ENCODE results near the gene ECHS1. TPM values are rescaled to one million over a fixed set of nuclear protein-coding genes. Genes with fewer than 3 reads are reported as not detected.
A peak's percentile ranks its signal among the peaks of the same experiment; 100 is the strongest.

Gene ECHS1
- total RNA-seq, 3 donors from 2014 or later: 97.7 to 180 (median 151) TPM

DNA sequence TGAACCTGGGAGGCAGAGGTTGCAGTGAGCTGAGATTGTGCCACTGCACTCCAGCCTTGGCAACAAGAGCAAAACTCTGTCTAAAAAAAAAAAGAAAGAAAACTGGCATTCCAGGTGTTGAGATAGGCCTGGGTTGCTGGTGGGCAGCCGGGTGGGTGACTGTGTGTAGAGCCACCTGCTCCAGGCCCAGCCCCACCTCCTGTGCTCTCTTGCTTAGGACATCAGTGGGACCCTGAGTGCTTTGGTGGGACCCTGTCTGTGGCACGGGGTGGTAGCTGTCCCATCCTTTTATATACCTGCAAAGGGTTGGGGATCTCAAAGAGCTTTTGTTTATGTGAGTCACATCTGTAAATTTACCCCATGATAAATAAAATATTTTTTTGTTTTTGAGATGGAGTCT is 12.1 kb upstream of the ECHS1 start:
- ATAC-seq: no peak
- intact Hi-C loops (cut with DNase I, micrococcal nuclease): no loop called here

DNA sequence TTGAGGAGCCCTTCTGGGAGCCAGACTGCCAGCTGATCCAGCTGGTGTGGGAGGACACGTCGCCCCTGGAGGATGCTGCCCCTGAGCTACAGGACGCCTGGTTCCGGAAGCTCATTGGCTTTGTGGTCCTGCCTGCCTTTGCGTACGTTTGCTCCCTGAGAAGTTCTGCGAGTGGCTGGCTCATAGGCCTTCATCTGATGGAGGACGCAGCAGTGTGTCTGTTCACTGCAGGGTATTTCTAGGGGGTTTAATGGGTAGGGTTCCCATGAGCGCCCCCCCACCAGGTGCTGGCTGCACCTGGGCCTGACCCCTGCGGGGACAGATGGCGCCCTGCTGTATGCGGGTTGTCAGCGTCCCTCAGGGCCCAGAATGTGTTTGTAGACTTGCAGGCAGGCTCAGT is 10.9 kb upstream of the ECHS1 start:
- DNase-seq (peak in 2 of 3 donors; percentile 14 to 27), ATAC-seq (no peak)
- Histone ChIP-seq H3K4me1 (ENCODE audit: low read depth) (peaks cover 6% of the 10 kb centered on the region), H3K36me3 (ENCODE audit: low read depth) (no peaks in the 10 kb centered on the region), H3K4me3 (no peak overlapping the region), H3K9me3 (no peaks in the 10 kb centered on the region)
- intact Hi-C loops (cut with DNase I, micrococcal nuclease): no loop called here
- TF ChIP-seq CTCF (IDR thresholded peaks at IDR 0.05): no peak

More for the DNA sequence above, 12.1 kb upstream of the ECHS1 start:
- H3K36me3 ChIP-seq (ENCODE audit: low read depth): no peaks in the 10 kb centered on the region
- no peak overlapping the region for H3K4me3 ChIP-seq
- no peaks in the 10 kb centered on the region for H3K9me3 ChIP-seq
- DNase-seq: peak in 2 of 3 donors; percentile 4 to 31
- TF ChIP-seq CTCF (IDR thresholded peaks at IDR 0.05): no peak
- no peaks in the 10 kb centered on the region for H3K4me1 ChIP-seq (ENCODE audit: low read depth)

- H3K4me3 ChIP-seq: no peak overlapping the region
- TF ChIP-seq CTCF (IDR thresholded peaks at IDR 0.05): no peak
- DNase-seq (peak in 2 of 3 donors; percentile 2 to 11), ATAC-seq (no peak)
- H3K9me3 ChIP-seq: no peaks in the 10 kb centered on the region
- intact Hi-C loops (cut with DNase I, micrococcal nuclease): no loop called here
- H3K4me1 ChIP-seq (ENCODE audit: low read depth): peaks cover 6% of the 10 kb centered on the region
- H3K36me3 ChIP-seq (ENCODE audit: low read depth): no peaks in the 10 kb centered on the region
These were observed 10.4 kb upstream of the ECHS1 start for GRCh38 chr10:133383551-133383950.

GRCh38 chr10:133381036-133381435 is 7.9 kb upstream of the ECHS1 start:
- Histone ChIP-seq H3K36me3 (ENCODE audit: low read depth) (no peaks in the 10 kb centered on the region), H3K9me3 (no peaks in the 10 kb centered on the region), H3K4me1 (ENCODE audit: low read depth) (peaks cover 13% of the 10 kb centered on the region), H3K4me3 (no peak overlapping the region)
- TF ChIP-seq CTCF (IDR thresholded peaks at IDR 0.05): no peak
- DNase-seq (no peak), ATAC-seq (no peak)
- intact Hi-C loops (cut with DNase I, micrococcal nuclease): no loop called here

GRCh38 chr10:133379801-133380666 is 6.9 kb upstream of the ECHS1 start:
- Histone ChIP-seq H3K9me3 (no peaks in the 10 kb centered on the region), H3K36me3 (ENCODE audit: low read depth) (no peaks in the 10 kb centered on the region), H3K4me1 (ENCODE audit: low read depth) (peaks cover 13% of the 10 kb centered on the region), H3K4me3 (no peak overlapping the region)
- DNase-seq (peak in 2 of 3 donors; percentile 66 to 78), ATAC-seq (no peak)
- TF ChIP-seq CTCF (IDR thresholded peaks at IDR 0.05): no peak
- intact Hi-C loops (cut with DNase I, micrococcal nuclease): no loop called here
